T-cell (primary cell): Measurements from ENCODE around the gene TBC1D2. TPM values are rescaled to one million over a fixed set of nuclear protein-coding genes. Genes with fewer than 3 reads are reported as not detected.

Experiments used
- ATAC-seq, 4 experiments: fragments of 200-7000 bp in 3 of 4; fragments of 150-1000 bp in 1 of 4; cut with Tn5 transposase; replicated peaks in 1 of 4; 1 replicate in 3 of 4; 2 replicates in 1 of 4; pipeline ENCODE4 v1.10.0; 2021; ENCODE audit warnings: moderate library complexity in 3 of 4, mild to moderate bottlenecking in 2 of 4, moderate number of reproducible peaks in 1 of 4
- CTCF ChIA-PET, 2 donors: fragments of 300-600 bp; sonication (Branson Sonifier 250); formaldehyde crosslinking; loops; one replicate each; lab custom pipeline; 2022; ENCODE audit warnings: antibody characterized with exemption in 2 of 2; lab: Charles Lee
- POLR2A ChIA-PET, 2 donors: fragments of 300-600 bp; sonication (Branson Sonifier 250); formaldehyde crosslinking; loops; one replicate each; lab custom pipeline; 2022; ENCODE audit warnings: antibody characterized with exemption in 2 of 2; lab: Charles Lee
- DNase-seq, 35 experiments: peaks; one replicate each; pipeline versions ENCODE4 v3.0.0 to v3.0.0-alpha.2; 2013 to 2023
- H3K27ac ChIP-seq: one replicate; pipeline ENCODE4 v1.5.1; 2013; ENCODE audit warnings: low read length
- H3K27me3 ChIP-seq, 2 experiments: replicated peaks in 1 of 2; 1 replicate in 1 of 2; 2 replicates in 1 of 2; pipeline versions ENCODE4 v1.6.1 to v1.7.0; 2013; ENCODE audit warnings: low read length in 1 of 2, mixed read lengths in 1 of 2; ENCODE audit not compliant: control insufficient read depth in 2 of 2, insufficient read depth in 2 of 2; ENCODE audit errors: extremely low read depth in 1 of 2
- H3K36me3 ChIP-seq, 2 donors: 1 replicate in 1 of 2; 2 replicates in 1 of 2; pipeline versions ENCODE4 v1.6.1 to v1.7.0; 2013; ENCODE audit warnings: low read length in 1 of 2; ENCODE audit not compliant: control insufficient read depth in 2 of 2, insufficient read depth in 1 of 2; ENCODE audit errors: extremely low read depth in 1 of 2
- H3K4me1 ChIP-seq, 2 experiments: 1 replicate in 1 of 2; 2 replicates in 1 of 2; pipeline versions ENCODE4 v1.6.1 to v1.7.0; 2013; ENCODE audit warnings: low read length in 2 of 2, mixed read lengths in 1 of 2; ENCODE audit not compliant: insufficient read depth in 2 of 2, control insufficient read depth in 1 of 2; ENCODE audit errors: extremely low read depth in 1 of 2
- H3K4me3 ChIP-seq, 2 donors: 1 replicate in 1 of 2; 2 replicates in 1 of 2; pipeline versions ENCODE4 v1.5.1 to v1.7.0; 2013; ENCODE audit warnings: mild to moderate bottlenecking in 2 of 2, low read length in 1 of 2, moderate library complexity in 1 of 2; ENCODE audit not compliant: control insufficient read depth in 1 of 2; ENCODE audit errors: extremely low read depth in 1 of 2
- H3K9me3 ChIP-seq: 2 replicates; pipeline ENCODE4 v1.7.0; 2013
- H3K27ac Mint-ChIP-seq, 2 donors: one replicate each; pipeline ENCODE4 v1.8.0; 2020 to 2021; ENCODE audit warnings: mild to moderate bottlenecking in 2 of 2, mixed read lengths in 2 of 2
- H3K27me3 Mint-ChIP-seq, 2 donors: one replicate each; pipeline ENCODE4 v1.8.0; 2021 to 2022; ENCODE audit warnings: mixed read lengths in 2 of 2
- H3K36me3 Mint-ChIP-seq: one replicate; pipeline ENCODE4 v1.8.0; 2021; ENCODE audit warnings: mixed read lengths
- H3K4me1 Mint-ChIP-seq, 3 donors: one replicate each; pipeline ENCODE4 v1.8.0; 2020 to 2022; ENCODE audit warnings: mixed read lengths in 3 of 3, mild to moderate bottlenecking in 1 of 3
- H3K4me3 Mint-ChIP-seq, 3 donors: one replicate each; pipeline ENCODE4 v1.8.0; 2020 to 2022; ENCODE audit warnings: mild to moderate bottlenecking in 3 of 3, mixed read lengths in 3 of 3, moderate library complexity in 3 of 3
- H3K9me3 Mint-ChIP-seq, 3 donors: one replicate each; pipeline ENCODE4 v1.8.0; 2020 to 2022; ENCODE audit warnings: mixed read lengths in 3 of 3
- WGBS: methylation state at CpG from one replicate; pipeline ENCODE4 v1.1.5; 2013; ENCODE audit warnings: missing lambda C conversion rate; ENCODE audit not compliant: insufficient coverage; 5-methylcytosine and 5-hydroxymethylcytosine counted together
- total RNA-seq, 35 experiments: library from RNA in 6 of 35; stranded (reverse) in 6 of 35; fragments of 120-200 nt in 1 of 35; gene quantifications; one replicate each; pipeline versions ENCODE4 v1.2.1 to v1.2.4 and lab custom pipeline; 2013 to 2026

TBC1D2 gene
- total RNA-seq, 5 donors from 2014 or later (not counting 1 experiment from before 2014, with no cell fraction given): 4.5 to 10.7 (median 7.1) TPM

GRCh38 chr9:98240475-98240874 is 15.0 kb downstream of the TBC1D2 start:
- no peak overlapping the region for H3K27ac ChIP-seq
- H3K36me3 Mint-ChIP-seq: peaks cover 17% of the 10 kb centered on the region
- no peaks in the 10 kb centered on the region for H3K9me3 Mint-ChIP-seq
- no peaks in the 10 kb centered on the region for H3K4me1 ChIP-seq
- ChIA-PET POLR2A (interaction anchor here in 1 of 2 donors (0.6 kb wide), 1 partner anchor 86 kb away, joined by 3 read pairs; no protein-coding TSS in a partner anchor), CTCF (interaction anchor here in 1 of 2 donors (1.6 kb wide), 1 partner anchor 24 kb away, joined by 3 read pairs; no protein-coding TSS in a partner anchor)
- no peak overlapping the region for H3K4me3 Mint-ChIP-seq
- no peaks in the 10 kb centered on the region for H3K27me3 Mint-ChIP-seq
- no peak overlapping the region for H3K27ac Mint-ChIP-seq
- H3K4me3 ChIP-seq: no peak overlapping the region
- no peaks in the 10 kb centered on the region for H3K4me1 Mint-ChIP-seq
- no peaks in the 10 kb centered on the region for H3K9me3 ChIP-seq
- peaks cover 7 to 21% of the 10 kb centered on the region in 2 donors for H3K36me3 ChIP-seq
- H3K27me3 ChIP-seq: no peaks in the 10 kb centered on the region
- WGBS: no CpG with 5 or more reads among the region's 3 CpGs
- no peak for ATAC-seq
- no peak for DNase-seq

- peaks cover 7 to 25% of the 10 kb centered on the region in 2 donors for H3K36me3 ChIP-seq
- no peaks in the 10 kb centered on the region for H3K4me1 Mint-ChIP-seq
- no peak overlapping the region for H3K27ac ChIP-seq
- POLR2A ChIA-PET: no interaction called here
- no peaks in the 10 kb centered on the region for H3K27me3 Mint-ChIP-seq
- no peaks in the 10 kb centered on the region for H3K9me3 ChIP-seq
- no peaks in the 10 kb centered on the region for H3K9me3 Mint-ChIP-seq
- no peak overlapping the region for H3K27ac Mint-ChIP-seq
- 100% methylated on average over 3 of the region's 8 CpGs for WGBS
- ATAC-seq: no peak
- no peak overlapping the region for H3K4me3 Mint-ChIP-seq
- no peak for DNase-seq
- no peaks in the 10 kb centered on the region for H3K27me3 ChIP-seq
- H3K4me3 ChIP-seq: no peak overlapping the region
- CTCF ChIA-PET: interaction anchor here (0.6 to 0.7 kb wide), 2 partner anchors 9 to 135 kb away, joined by 4 read pairs; no protein-coding TSS in a partner anchor
- H3K36me3 Mint-ChIP-seq: peaks cover 30% of the 10 kb centered on the region
- no peaks in the 10 kb centered on the region for H3K4me1 ChIP-seq
Measured at GRCh38 chr9:98236901-98237487, 18.5 kb downstream of the TBC1D2 start.

GRCh38 chr9:98235126-98235525 is 20.3 kb downstream of the TBC1D2 start:
- H3K27ac ChIP-seq: no peak overlapping the region
- H3K27me3 Mint-ChIP-seq: no peaks in the 10 kb centered on the region
- no peak overlapping the region for H3K27ac Mint-ChIP-seq
- H3K4me3 ChIP-seq: no peak overlapping the region
- CTCF ChIA-PET: interaction anchor here (0.6 kb wide), 2 partner anchors 36 to 114 kb away, joined by 3 read pairs; no protein-coding TSS in a partner anchor
- ATAC-seq: no peak
- no peaks in the 10 kb centered on the region for H3K27me3 ChIP-seq
- no peaks in the 10 kb centered on the region for H3K9me3 ChIP-seq
- H3K4me1 ChIP-seq: no peaks in the 10 kb centered on the region
- WGBS: 100% methylated on average over 8 of the region's 9 CpGs
- H3K9me3 Mint-ChIP-seq: no peaks in the 10 kb centered on the region
- POLR2A ChIA-PET: no interaction called here
- H3K4me3 Mint-ChIP-seq: no peak overlapping the region
- H3K4me1 Mint-ChIP-seq: no peaks in the 10 kb centered on the region
- DNase-seq: no peak
- peaks cover 34% of the 10 kb centered on the region for H3K36me3 Mint-ChIP-seq
- H3K36me3 ChIP-seq: peaks cover 0 to 21% of the 10 kb centered on the region in 2 donors

GRCh38 chr9:98234245-98234825 is 21.1 kb downstream of the TBC1D2 start:
- no peaks in the 10 kb centered on the region for H3K9me3 ChIP-seq
- peaks cover 0 to 29% of the 10 kb centered on the region in 2 donors for H3K36me3 ChIP-seq
- Mint-ChIP-seq H3K27ac (no peak overlapping the region), H3K9me3 (no peaks in the 10 kb centered on the region), H3K27me3 (no peaks in the 10 kb centered on the region), H3K4me1 (no peaks in the 10 kb centered on the region), H3K4me3 (no peak overlapping the region), H3K36me3 (peaks cover 36% of the 10 kb centered on the region)
- no peak overlapping the region for H3K4me3 ChIP-seq
- H3K27ac ChIP-seq: no peak overlapping the region
- WGBS: 87% methylated on average over 8 of the region's 9 CpGs
- DNase-seq: peak in 1 of 35 experiments; percentile 15
- no peaks in the 10 kb centered on the region for H3K4me1 ChIP-seq
- ChIA-PET CTCF (no interaction called here), POLR2A (no interaction called here)
- ATAC-seq: no peak
- H3K27me3 ChIP-seq: no peaks in the 10 kb centered on the region

GRCh38 chr9:98232926-98233325 is 22.5 kb downstream of the TBC1D2 start:
- Mint-ChIP-seq H3K4me3 (no peak overlapping the region), H3K36me3 (peaks cover 43% of the 10 kb centered on the region), H3K4me1 (no peaks in the 10 kb centered on the region), H3K9me3 (no peaks in the 10 kb centered on the region), H3K27ac (no peak overlapping the region), H3K27me3 (no peaks in the 10 kb centered on the region)
- DNase-seq (no peak), ATAC-seq (no peak)
- CTCF ChIA-PET: interaction anchor here in 1 of 2 donors (0.5 kb wide), 1 partner anchor 9 kb away, joined by 5 read pairs; no protein-coding TSS in a partner anchor
- H3K4me3 ChIP-seq: no peak overlapping the region
- H3K4me1 ChIP-seq: no peaks in the 10 kb centered on the region
- H3K36me3 ChIP-seq: peaks cover 11 to 43% of the 10 kb centered on the region in 2 donors
- H3K9me3 ChIP-seq: no peaks in the 10 kb centered on the region
- 100% methylated on average over 2 of the region's 5 CpGs for WGBS
- POLR2A ChIA-PET: interaction anchor here in 1 of 2 donors (0.5 kb wide), 1 partner anchor 131 kb away, joined by 4 read pairs; no protein-coding TSS in a partner anchor
- no peaks in the 10 kb centered on the region for H3K27me3 ChIP-seq
- H3K27ac ChIP-seq: no peak overlapping the region

GRCh38 chr9:98231770-98232478 is 23.5 kb downstream of the TBC1D2 start:
- H3K4me1 ChIP-seq: no peaks in the 10 kb centered on the region
- H3K27me3 ChIP-seq: no peaks in the 10 kb centered on the region
- POLR2A ChIA-PET: no interaction called here
- no peak overlapping the region for H3K4me3 Mint-ChIP-seq
- peaks cover 15 to 50% of the 10 kb centered on the region in 2 donors for H3K36me3 ChIP-seq
- H3K4me1 Mint-ChIP-seq: no peaks in the 10 kb centered on the region
- peaks cover 46% of the 10 kb centered on the region for H3K36me3 Mint-ChIP-seq
- no peak overlapping the region for H3K27ac Mint-ChIP-seq
- CTCF ChIA-PET: interaction anchor here in 1 of 2 donors (0.6 kb wide), 2 partner anchors 20 to 270 kb away, joined by 3 to 5 read pairs; no protein-coding TSS in a partner anchor
- H3K4me3 ChIP-seq: no peak overlapping the region
- no peak overlapping the region for H3K27ac ChIP-seq
- WGBS: no CpG with 5 or more reads among the region's 6 CpGs
- no peaks in the 10 kb centered on the region for H3K27me3 Mint-ChIP-seq
- H3K9me3 Mint-ChIP-seq: no peaks in the 10 kb centered on the region
- ATAC-seq: no peak
- DNase-seq: no peak
- H3K9me3 ChIP-seq: no peaks in the 10 kb centered on the region
